Stimulated activated CD4-positive, alpha-beta T cell treated with anti-CD3 and anti-CD28 coated beads, Interleukin-12 subunit alpha, Interleukin-12 subunit beta, amount 100 ng/mL, for 24 hours (primary cell): ENCODE results near the gene SLC39A8.
"Not testable (repeated sequence)": the region's sequence is repeated elsewhere in the genome, so short reads cannot be mapped to it uniquely, and the experiment has no call there.

Experiments
- DNase-seq, 2 experiments: peaks; one replicate each; pipeline ENCODE4 v3.0.0-alpha.2; 2020; ENCODE audit warnings: low read depth in 2 of 2

Gene SLC39A8

DNA sequence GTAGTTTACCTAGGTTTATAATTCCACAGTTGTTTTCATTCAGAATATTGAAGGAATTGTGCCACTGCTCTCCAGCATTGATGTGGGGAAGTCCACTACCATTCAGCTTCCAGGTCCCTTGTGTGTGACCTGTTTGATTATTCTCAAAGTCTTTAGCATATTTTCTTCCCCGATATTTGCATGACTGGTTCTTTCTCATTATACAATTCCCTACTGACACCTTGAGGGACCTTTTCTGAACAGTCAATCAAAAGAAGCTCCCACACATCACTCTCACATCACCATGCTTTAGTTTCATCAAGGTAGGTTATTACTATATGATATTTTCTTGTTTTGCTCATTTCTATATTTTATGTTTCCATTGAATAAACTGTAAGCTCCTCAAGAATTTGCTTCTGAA, 44.1 kb downstream of the SLC39A8 start:
- DNase-seq: no peak

DNA sequence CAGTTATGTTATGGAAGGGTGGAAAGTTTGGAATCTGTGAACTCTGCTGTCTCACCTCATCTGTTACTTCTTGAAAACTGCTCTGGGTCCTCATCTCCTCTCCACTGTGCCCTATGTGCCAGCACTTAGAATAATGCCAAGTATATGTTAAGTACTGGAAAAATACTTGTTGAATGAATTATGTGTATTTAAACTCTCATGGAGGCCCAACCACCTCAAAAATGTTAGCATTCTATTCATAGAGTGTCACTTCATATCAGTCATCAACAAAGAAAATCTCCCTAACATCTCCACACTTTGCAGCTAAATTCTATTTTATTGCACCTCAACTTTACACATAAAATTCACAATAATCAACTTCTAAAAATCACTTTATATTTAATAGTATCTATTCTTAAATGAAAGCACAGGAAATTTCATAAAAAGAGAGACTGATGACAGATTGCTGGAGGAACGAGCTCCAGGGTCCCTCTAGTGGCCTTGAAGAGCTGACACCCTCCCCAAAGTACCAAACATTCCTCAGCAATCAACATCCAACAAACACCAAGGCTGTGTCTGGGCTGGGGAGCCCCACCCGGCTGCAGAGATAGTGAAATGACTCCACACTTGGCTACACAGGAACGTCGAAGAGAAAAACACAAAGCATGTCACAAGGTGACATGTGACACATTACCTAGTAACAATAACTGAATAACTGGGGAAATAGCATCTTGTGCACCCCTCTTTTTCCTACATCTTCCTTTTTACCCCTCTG, 45.8 kb downstream of the SLC39A8 start:
- peak in 1 of 2 experiments; percentile 1 for DNase-seq

DNA sequence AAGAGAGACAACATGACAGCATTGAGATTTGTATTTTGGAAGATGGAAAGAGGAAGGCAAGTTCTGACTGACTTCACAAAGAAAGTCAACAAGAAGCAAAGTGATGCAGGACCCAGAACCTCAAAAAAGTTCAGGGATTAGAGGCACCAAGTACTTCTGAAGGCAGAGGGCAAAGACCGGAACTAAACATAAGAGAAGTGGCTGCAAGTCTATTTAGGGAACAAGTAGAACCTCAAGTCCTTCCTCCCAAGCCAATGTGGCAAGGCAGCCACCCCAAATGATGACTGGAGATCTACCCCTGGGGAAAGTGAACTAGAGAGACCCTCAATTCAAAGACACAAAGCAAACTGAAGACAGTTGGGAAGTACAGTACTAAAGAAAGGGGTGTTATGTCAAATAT, 46.6 kb downstream of the SLC39A8 start:
- no peak for DNase-seq

DNA sequence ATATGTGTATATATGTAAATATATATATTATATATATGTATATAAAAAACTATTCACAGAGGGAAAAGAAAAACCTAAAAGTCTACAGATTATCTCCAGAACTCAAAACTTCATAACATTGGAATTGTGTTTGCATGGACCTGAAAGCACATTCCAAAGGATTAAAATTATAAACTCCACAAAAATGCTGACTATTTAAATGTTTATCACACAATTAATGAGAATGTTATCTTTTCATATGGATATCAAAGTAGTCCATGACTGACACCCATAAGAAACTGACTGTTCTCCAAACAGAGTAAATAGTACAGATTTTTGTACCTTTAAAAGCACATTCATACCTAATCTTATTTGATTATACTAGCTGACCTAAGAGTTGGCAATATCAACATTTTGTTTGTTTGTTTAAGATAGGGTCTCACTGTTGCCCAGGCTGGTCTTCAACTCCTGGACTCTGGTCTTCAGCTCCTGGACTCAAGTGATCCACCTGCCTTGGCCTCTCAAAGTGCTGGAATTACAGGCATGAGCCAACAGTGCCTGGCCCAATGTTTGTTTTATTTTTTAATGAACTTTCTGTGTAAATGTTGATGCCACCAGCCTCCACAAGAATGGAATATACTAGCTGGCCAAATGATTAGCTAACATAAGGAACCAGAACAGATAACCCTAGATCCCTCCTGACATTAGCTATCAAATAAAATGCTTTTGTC, 50.0 kb downstream of the SLC39A8 start:
- no peak for DNase-seq

DNA sequence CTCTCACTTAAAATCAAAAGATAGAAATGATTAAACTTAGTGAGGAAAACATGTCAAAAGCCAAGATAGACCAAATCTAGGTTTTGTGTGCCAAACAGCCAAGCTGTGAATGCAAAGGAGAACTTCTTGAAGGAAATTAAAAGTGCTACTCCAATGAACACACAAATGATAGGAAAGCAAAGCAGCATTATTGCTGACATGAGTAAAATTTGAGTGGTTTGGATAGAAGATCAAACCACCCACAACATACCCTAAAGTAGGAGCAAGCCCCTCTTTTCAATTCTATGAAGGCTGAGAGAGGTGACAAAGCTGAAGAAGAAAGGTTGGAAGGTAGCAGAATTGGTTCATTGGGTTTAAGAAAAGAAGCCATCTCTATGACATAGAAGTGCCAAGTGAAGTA, 56.8 kb downstream of the SLC39A8 start:
- DNase-seq: no peak

DNA sequence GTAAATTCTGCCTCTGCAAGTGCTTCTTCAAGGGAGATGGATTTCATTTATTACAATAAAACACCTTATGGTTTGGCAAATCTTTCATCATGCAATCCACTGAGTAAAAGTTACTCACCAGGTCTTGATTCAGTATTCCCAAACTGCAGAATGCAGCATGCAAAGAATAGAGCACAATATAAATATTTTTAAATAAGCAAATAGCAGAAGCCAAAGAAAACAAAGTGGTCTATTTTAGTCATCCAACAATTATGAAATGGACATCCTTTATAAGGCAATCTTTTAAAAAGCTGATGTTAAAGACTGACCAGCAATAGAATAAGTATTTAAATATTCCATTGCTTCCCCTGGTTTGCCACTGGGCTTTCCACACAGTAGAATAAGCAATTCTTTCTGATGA, 59.5 kb downstream of the SLC39A8 start:
- DNase-seq: no peak

DNA sequence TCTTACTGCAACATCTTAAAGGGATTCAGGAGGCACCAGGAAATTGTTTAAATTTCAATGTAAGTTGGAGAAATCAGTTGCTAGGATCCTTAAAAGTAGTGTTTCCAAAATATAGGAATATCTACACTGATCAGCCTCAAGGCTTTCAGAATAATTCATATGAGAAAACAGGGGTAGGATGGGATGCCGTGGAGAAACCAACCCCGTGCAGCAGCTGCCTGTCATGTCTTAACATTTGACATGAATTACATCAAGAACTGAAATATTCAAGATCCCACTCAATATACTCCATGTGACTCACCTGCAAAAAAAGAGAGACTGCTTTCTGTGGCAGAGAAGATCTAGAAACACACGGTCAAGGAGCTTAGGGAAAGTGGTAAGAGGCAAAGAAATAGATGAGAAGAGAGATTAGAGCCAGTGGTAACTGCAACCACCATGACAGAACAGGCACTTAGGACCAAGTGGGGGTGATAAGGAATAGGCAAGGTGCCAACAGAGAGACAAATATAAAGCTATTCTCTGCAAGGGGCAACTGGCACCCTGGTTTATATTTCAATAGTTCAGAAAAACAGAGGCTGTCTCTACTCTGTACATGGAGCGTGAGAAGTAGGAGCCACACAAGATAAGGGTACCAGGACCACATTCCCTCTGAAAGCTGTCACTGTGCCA, 64.0 kb downstream of the SLC39A8 start:
- no peak for DNase-seq

DNA sequence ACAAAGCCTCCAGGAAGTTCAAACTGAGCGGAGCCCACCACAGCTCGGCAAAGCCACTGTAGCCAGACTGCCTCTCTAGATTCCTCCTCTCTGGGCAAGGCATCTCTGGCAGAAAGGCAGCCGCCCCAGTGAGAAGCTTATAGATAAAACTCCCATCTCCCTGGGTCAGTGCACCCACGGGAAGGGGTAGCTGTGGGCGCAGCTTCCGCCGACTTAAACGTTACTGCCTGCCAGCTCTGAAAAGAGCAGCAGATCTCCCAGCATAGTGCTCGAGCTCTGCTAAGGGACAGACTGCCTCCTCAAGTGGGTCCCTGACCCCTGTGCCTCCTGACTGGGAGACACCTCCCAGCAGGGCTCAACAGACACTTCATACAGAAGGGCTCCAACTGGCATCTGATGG, 72.0 kb downstream of the SLC39A8 start:
- DNase-seq: not testable (repeated sequence)

DNA sequence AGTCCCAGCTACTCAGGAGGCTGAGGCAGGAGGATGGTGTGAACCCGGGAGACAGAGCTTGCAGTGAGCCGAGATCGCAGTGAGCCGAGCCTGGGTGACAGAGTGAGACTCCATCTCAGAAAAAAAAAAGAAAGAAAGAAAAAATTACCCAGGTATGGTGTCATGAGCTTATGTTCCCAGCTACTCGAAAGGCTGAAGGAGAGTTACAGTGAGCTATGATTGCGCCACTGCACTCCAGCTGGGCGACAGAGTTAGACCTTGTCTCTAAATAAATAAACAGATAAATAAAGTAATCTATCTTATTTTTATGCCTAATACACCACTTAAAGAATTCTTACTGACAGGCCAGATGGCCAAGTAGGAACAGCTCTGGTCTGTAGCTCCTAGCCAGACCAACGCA, 73.0 kb downstream of the SLC39A8 start:
- DNase-seq: no peak

DNA sequence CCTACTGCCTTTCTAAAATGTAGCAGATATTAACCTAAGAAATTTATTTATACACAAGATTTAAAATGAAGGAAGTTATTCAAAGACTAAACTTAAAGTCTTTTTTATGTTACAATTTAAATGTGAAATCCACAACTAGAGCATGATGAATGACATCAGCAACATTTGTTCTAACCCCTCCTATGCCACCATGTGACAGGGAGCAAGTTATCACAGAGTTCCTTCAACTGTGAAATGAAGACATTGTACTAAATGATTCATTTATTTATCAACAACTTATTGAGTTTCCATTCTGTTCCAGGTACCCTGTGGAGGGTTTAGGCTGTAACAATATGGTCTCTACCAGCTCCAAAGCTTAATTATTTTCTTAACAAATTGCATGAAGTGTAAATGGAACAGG, 76.9 kb downstream of the SLC39A8 start:
- no peak for DNase-seq

DNA sequence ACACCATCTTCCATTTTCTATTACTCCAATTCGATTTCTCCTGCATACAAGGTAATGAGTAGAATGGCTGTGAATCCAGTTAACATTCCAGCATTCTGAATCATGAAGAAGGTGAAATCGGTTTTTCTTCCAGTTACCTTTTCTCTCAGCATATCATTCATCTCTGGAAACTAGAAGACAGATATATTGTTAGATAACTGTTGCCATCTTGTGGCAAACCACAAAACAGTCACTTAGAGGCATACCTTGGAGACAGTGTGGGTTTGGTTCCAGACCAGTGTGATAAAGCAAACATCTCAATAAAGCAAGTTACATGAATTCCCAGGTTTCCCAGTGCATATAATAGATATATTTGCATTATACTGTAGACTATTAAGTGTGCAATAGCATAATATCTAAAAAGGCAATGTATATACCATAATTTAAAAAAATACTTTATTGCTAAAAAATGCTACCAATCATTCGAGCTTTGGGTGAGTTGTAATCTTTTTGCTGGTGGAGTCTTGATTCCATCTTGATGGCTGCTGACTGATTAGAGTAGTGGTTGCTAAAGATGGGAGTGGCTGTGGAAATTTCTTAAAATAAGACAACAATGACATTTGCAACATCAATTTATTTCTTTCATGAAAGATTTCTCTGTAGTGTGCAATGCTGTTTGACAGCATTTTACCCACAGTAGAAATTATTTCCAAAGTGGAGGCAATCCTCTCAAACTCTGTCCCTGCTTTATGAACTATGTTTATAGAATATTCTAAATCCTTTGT, 82.1 kb downstream of the SLC39A8 start:
- no peak for DNase-seq

DNA sequence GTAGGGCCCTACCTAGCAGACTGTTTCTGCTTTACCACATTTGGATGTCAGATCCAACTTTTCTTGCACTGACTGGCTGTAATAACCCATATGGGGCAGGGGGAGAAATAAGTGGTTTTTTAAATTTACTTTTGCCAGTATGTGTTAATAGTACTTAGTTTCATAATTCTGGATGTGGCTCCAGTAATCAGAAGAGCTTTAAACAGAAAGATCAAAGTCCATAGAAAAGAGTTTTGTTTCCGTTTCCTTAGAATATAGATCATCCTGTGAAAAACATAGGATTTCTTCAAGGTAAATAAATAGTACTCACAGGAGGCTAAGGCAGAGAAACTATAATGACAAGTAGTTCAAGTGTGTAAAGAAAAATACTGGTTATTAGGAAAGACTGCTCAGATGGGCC, 85.6 kb downstream of the SLC39A8 start:
- DNase-seq: no peak

DNA sequence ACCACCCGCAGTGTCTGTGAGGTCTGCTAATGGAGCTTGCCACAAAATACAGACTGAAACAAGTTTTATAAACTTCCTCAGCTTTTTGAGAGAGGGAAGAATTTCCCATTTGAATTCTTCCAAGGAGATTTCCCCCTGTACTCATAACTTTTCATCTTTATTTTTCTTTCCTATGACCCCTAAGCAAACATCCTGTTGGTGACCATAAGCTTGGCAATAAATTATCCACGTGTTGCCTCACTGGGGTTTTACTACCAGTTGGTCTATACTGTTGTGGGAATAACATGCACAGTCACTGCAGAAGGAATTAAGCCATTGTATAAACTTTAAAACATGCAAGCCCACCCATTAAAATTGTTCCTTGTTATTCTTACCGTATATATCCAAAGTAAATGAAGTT, 86.2 kb downstream of the SLC39A8 start:
- no peak for DNase-seq

DNA sequence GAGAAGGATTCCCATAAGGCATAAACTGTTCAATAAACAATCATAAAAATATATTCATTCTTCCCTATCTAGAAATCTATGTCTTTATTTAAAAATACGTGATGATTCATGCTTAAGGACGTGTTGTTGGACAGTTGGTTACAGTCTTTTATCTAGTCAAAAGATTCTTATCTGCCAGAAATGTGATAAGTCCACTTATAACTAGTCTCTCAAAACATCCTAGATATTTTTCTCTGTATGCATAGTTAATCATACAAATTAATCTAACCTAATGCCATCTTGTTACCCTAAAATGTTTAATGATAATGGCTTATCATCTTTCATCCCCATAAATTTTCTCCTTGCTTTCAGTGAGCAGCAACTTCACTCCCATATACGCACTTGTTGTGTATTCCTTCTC, 89.0 kb downstream of the SLC39A8 start:
- no peak for DNase-seq

DNA sequence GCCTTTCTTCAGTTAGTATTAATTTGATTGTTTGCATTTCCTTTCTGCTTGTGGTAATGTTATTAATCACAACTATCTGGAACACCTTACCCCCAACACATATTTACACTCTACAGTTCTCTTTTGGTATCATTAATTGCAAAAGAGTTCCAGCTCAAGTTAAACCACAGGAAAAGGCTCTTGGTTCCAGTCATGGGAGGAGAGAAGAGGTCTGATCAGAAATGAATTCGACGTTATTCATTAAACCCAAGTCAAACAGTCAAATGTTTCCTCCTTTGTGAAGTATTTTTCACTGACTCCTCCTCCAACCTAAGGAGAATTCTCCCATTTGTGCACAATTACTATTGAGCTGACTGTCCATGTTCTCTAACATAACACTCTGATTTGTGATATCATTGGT, 91.4 kb downstream of the SLC39A8 start:
- no peak for DNase-seq

DNA sequence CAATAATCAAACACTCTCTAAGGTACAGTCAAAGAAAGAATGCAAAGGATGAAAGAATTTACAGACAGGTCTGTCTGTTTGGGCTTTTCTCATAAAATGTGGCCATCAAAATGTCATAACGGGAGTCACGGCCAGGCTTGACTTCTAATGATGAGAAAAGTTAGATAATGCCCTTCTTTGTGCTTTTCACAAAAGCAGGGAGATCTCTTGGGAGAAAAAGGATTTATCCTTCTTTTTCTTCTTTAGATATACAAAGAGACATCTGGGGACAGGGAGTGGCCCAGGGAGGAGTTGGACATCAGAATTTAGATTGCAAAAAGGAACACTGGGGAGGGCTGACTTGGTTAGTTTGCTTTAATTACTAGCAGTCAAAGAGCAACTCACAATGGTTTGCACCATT, 93.1 kb downstream of the SLC39A8 start:
- DNase-seq: no peak

DNA sequence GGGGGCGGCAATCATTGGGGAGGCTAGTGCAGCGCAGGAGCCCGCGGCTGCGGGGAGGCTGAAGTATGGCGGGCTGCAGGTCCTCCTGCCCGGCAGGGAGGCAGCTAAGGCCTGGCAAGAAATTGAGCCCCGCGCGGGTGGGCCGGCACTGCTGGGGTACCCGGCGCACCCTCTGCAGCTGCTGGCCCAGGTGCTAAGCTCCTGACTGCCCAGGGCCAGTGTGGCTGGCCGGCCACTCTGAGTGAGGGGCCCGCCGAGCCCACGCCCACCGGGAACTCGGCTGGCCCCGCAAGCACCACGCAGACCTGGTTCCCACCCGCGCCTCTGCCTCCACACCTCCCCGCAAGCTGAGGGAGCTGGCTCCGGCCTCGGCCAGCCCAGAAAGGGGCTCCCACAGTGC, 94.9 kb downstream of the SLC39A8 start:
- no peak for DNase-seq

DNA sequence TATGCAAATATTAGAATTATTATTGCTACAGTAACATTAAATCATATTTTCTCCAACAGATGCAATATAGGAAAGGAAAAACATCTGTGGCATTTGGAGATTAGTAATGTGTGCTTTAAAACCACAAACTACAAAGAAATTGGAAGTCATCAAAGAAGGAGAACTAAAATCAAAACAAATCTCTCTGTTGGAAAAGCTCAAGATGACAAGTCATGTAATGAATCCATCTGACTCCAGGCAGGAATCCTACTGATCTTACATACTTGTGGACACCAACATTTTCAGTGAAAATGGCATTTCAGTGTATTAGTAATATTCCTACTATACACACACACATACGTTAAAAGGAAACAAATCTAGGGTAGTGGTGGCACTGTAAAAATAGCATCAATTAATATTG, 98.2 kb downstream of the SLC39A8 start:
- no peak for DNase-seq

DNA sequence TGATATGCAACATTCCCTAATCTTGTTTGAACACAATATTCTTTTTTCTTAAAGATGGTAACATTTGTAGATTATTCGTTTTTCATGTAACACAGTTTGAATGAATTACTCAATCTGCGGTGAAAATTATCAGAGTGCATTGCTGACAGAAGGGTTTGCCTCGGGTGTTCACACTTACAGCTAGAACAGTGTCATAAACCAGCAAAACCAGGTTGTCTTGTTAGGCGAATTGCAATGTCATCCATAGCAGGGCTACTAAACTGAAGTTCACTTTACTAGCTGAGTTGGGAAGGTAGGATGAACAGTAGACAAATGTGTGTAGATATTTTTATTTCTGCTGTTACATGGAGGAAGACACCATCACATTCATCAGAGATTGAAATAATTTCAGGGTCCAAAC, 98.9 kb downstream of the SLC39A8 start:
- DNase-seq: no peak

DNA sequence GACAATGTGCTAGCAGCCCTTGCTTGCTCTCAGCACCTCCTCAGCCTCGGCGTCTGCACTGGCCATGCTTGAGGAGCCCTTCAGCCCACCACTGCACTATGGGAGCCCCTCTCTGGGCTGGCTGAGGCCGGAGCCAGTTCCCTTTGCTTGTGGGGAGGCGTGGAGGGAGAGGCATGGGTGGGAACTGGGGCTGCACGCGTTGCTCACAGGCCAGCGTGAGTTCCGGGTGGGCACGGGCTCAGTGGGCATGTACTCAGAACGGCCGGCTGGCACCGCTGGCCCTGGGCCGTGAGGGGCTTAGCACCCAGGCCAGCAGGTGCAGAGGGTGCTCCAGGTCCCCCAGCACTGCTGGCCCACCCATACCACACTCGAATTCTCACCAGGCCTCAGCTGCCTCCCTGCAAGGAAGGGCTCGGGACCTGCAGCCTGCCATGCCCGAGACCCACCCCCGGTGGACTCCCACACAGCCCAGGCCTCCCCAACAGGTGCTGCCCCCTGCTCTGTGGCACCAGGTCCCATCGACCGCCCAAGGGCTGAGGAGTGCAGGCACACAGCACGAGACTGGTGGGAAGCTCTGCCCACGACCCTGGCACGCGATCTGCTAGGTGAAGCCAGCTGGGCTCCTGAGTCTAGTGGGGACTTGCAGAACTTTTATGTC, 100.3 kb downstream of the SLC39A8 start:
- no peak for DNase-seq

DNA sequence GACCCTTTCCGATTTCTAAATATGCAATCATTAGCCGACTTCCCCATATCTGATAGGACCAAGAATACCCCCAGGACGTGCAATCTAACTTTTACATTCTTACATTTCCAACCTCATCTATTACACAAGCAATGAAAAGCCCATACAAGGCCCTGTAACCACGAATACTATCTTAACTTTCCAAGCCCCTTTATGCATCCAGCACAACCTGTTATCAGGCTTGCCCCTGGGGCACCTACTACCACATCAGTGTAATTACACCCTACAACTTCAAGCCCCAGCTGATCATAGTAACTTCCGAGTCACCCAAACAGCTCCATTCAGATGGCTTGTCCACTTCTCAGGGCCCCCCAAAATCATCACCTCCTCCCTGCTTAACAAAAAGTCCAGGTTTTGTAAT, 102.0 kb downstream of the SLC39A8 start:
- DNase-seq: not testable (repeated sequence)
